Jurkat, Clone E6-1 (cell line): Measurements from ENCODE around the gene CSF3R.
"Not testable (repeated sequence)": the region's sequence is repeated elsewhere in the genome, so short reads cannot be mapped to it uniquely, and the experiment has no call there.

Source experiments
- DNase-seq: peaks from one replicate; pipeline ENCODE4 v3.0.0-alpha.2; 2011; ENCODE audit warnings: low read depth, low spot score
- H3K4me3 ChIP-seq: 2 replicates; pipeline ENCODE4 v1.5.1; 2011; ENCODE audit warnings: mild to moderate bottlenecking, low read length, control low read depth, moderate library complexity

The CSF3R gene

GRCh38 chr1:36486439-36487335, 4.0 kb upstream of the CSF3R start:
- DNase-seq, result no peak
- no peak overlapping the region for H3K4me3 ChIP-seq

GRCh38 chr1:36486093-36486438, 3.4 kb upstream of the CSF3R start:
- no peak overlapping the region for H3K4me3 ChIP-seq
- no peak for DNase-seq

GRCh38 chr1:36484099-36484498, 1.4 kb upstream of the CSF3R start:
- no peak overlapping the region for H3K4me3 ChIP-seq
- DNase-seq, result no peak

- no peak for DNase-seq
- H3K4me3 ChIP-seq, result no peak overlapping the region
Measured at GRCh38 chr1:36481771-36482723, 666 bp downstream of the CSF3R start.

- no peak for DNase-seq
- no peak overlapping the region for H3K4me3 ChIP-seq
Measured at GRCh38 chr1:36481091-36481490, 1.6 kb downstream of the CSF3R start.

- no peak overlapping the region for H3K4me3 ChIP-seq
- DNase-seq, result no peak
Measured at GRCh38 chr1:36480161-36480560, 2.6 kb downstream of the CSF3R start.

- DNase-seq, result no peak
- H3K4me3 ChIP-seq, result no peak overlapping the region
Measured at GRCh38 chr1:36479505-36480051, 3.1 kb downstream of the CSF3R start.

- not testable (repeated sequence) for DNase-seq
Measured at GRCh38 chr1:36477615-36478014, 5.1 kb downstream of the CSF3R start.

GRCh38 chr1:36476945-36477344, 5.8 kb downstream of the CSF3R start:
- no peak for DNase-seq
- H3K4me3 ChIP-seq, result no peak overlapping the region

More at GRCh38 chr1:36477615-36478014, 5.1 kb downstream of the CSF3R start:
- H3K4me3 ChIP-seq, result not testable (repeated sequence)

GRCh38 chr1:36475910-36476604, 6.7 kb downstream of the CSF3R start:
- DNase-seq, result no peak
- H3K4me3 ChIP-seq, result no peak overlapping the region

- no peak overlapping the region for H3K4me3 ChIP-seq
- no peak for DNase-seq
Measured at GRCh38 chr1:36475341-36475740, 7.4 kb downstream of the CSF3R start.

GRCh38 chr1:36472656-36473055, 10.1 kb downstream of the CSF3R start:
- H3K4me3 ChIP-seq, result no peak overlapping the region
- DNase-seq, result no peak

GRCh38 chr1:36471830-36472641, 10.7 kb downstream of the CSF3R start:
- no peak overlapping the region for H3K4me3 ChIP-seq
- no peak for DNase-seq

- no peak for DNase-seq
- no peak overlapping the region for H3K4me3 ChIP-seq
Measured at GRCh38 chr1:36469163-36469562, 13.6 kb downstream of the CSF3R start.

GRCh38 chr1:36467700-36468455, 14.8 kb downstream of the CSF3R start:
- DNase-seq, result no peak
- H3K4me3 ChIP-seq, result no peak overlapping the region

- H3K4me3 ChIP-seq, result no peak overlapping the region
- no peak for DNase-seq
Measured at GRCh38 chr1:36467027-36467410, 15.7 kb downstream of the CSF3R start.

GRCh38 chr1:36466370-36467026, 16.2 kb downstream of the CSF3R start:
- no peak for DNase-seq
- no peak overlapping the region for H3K4me3 ChIP-seq
